Measurements from ENCODE around the gene MATN3. TPM values are rescaled to one million over a fixed set of nuclear protein-coding genes. Genes with fewer than 3 reads are reported as not detected.

MATN3 gene
- polyA plus RNA-seq, 4 donors, result 3.1 to 16.7 (median 3.7) TPM

- DNase-seq (ENCODE audit: low read depth in 4 of 4, low spot score in 3 of 4), result no peak
These were observed 70.3 kb downstream of the MATN3 start for GRCh38 chr2:19942199-19942598.

Other genes starting within 250 kb of the MATN3 start
- 10 to 100 TPM; 25.8 to 53.2 (median 38.8) TPM for gene TTC32, start 110.7 kb downstream of the MATN3 start, polyA plus RNA-seq (ENCODE audit: insufficient read length in 4 of 4)
- gene WDR35, start 22.6 kb downstream of the MATN3 start, polyA plus RNA-seq (ENCODE audit: insufficient read length in 4 of 4), result 10 to 100 TPM; 21.2 to 30.7 (median 26.8) TPM
- gene LAPTM4A, start 39.0 kb upstream of the MATN3 start, polyA plus RNA-seq (ENCODE audit: insufficient read length in 4 of 4), result 100 to 1,000 TPM; 418 to 616 (median 548) TPM
- gene SDC1, start 212.5 kb upstream of the MATN3 start, polyA plus RNA-seq (ENCODE audit: insufficient read length in 4 of 4), result 10 to 100 TPM; 20.7 to 31.5 (median 27.3) TPM